Tongue (tissue), 2 donors: ENCODE measurements around the gene STX8. TPM values are rescaled to one million over a fixed set of nuclear protein-coding genes. Genes with fewer than 3 reads are reported as not detected.

Source experiments
- DNase-seq: peaks from one replicate; pipeline ENCODE4 v3.0.0-alpha.2; 2015
- total RNA-seq: library from RNA; depleted of rRNA; stranded (reverse); fragments of >200 nt; gene quantifications from one replicate; pipeline ENCODE4 v1.2.3, GENCODE V29; 2014

The STX8 gene
- total RNA-seq, 1 donor from 2014 or later = 75.2 TPM

GRCh38 chr17:9290226-9290613 is 285.4 kb downstream of the STX8 start:
- no peak for DNase-seq

- no peak for DNase-seq
Measured at GRCh38 chr17:9287306-9287705, 288.3 kb downstream of the STX8 start.

GRCh38 chr17:9286434-9286833 is 289.2 kb downstream of the STX8 start:
- peak; percentile 52 for DNase-seq

GRCh38 chr17:9285602-9286427 is 289.8 kb downstream of the STX8 start:
- peak; percentile 32 for DNase-seq

- no peak for DNase-seq
Measured at GRCh38 chr17:9284884-9285283, 290.7 kb downstream of the STX8 start.

GRCh38 chr17:9283909-9284308 is 291.7 kb downstream of the STX8 start:
- no peak for DNase-seq

- DNase-seq = no peak
Measured at GRCh38 chr17:9279893-9280292, 295.7 kb downstream of the STX8 start.

- DNase-seq = no peak
Measured at GRCh38 chr17:9274973-9275372, 300.6 kb downstream of the STX8 start.

GRCh38 chr17:9273428-9274391 is 301.9 kb downstream of the STX8 start:
- peak; percentile 69 for DNase-seq

- DNase-seq = no peak
Measured at GRCh38 chr17:9272501-9273200, 303.0 kb downstream of the STX8 start.

- DNase-seq = peak; percentile 71
Measured at GRCh38 chr17:9271989-9272388, 303.6 kb downstream of the STX8 start.

GRCh38 chr17:9270921-9271320 is 304.7 kb downstream of the STX8 start:
- DNase-seq = no peak

GRCh38 chr17:9269350-9270035 is 306.1 kb downstream of the STX8 start:
- DNase-seq = no peak

- no peak for DNase-seq
Measured at GRCh38 chr17:9268546-9268945, 307.1 kb downstream of the STX8 start.

- DNase-seq = no peak
Measured at GRCh38 chr17:9266697-9267117, 308.9 kb downstream of the STX8 start.

GRCh38 chr17:9266031-9266680 is 309.5 kb downstream of the STX8 start:
- no peak for DNase-seq

- DNase-seq = no peak
Measured at GRCh38 chr17:9261081-9262012, 314.3 kb downstream of the STX8 start.

GRCh38 chr17:9259419-9259818 is 316.2 kb downstream of the STX8 start:
- DNase-seq = no peak

GRCh38 chr17:9258115-9259015 is 317.3 kb downstream of the STX8 start:
- no peak for DNase-seq
